Stimulated activated CD4-positive, alpha-beta T cell treated with anti-CD3 and anti-CD28 coated beads, TNF-alpha, amount 100 ng/mL, for 48 hours (primary cell): ENCODE data around the gene WIPF2.
A peak's percentile ranks its signal among the peaks of the same experiment; 100 is the strongest.

Experiments used
- DNase-seq, 3 donors: peaks; one replicate each; pipeline ENCODE4 v3.0.0-alpha.2; 2020; ENCODE audit warnings: low read depth in 3 of 3

The WIPF2 gene, protein sequence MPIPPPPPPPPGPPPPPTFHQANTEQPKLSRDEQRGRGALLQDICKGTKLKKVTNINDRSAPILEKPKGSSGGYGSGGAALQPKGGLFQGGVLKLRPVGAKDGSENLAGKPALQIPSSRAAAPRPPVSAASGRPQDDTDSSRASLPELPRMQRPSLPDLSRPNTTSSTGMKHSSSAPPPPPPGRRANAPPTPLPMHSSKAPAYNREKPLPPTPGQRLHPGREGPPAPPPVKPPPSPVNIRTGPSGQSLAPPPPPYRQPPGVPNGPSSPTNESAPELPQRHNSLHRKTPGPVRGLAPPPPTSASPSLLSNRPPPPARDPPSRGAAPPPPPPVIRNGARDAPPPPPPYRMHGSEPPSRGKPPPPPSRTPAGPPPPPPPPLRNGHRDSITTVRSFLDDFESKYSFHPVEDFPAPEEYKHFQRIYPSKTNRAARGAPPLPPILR

DNA sequence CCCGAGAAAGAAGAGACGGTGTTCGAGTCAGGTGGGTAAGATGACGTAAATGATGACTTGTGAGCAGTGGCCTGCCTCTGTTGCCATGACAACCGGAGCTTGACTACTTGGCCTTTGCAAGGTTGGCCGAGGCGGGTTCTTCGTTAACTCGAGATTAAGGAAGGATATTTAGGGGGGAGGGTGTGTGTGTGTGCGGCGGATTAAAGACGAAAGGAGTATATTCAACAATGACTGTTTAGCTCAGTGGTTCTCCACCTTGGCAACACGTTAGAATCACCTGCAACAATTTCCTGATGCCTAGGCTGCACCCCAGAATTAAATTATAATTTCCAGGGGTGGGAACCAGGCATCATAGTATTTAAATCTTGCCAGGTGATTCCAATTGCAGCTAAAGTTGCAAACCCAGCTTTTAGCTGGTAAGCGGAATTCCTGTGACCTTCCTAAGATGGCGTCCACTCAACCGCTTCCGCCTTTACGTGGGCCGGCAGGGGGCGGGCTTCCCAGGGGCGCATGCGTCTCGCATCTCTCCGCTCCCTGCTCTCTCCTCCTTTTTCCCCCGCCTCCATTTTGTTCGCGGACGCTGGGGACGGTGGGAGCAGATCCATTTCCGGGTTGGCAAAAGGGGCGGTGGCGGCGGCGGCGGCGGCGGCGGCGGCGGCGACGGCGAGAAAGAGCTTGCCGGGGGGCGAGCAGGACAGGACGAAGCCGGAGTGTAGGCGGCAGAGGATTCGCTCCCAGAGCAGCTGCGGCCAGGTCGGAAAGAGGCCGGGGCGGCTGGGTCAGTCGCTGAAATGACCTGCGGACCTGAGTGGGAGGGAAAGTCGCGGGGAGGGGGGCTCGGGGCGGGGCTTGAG lies at the start of gene WIPF2:
Gene WIPF2, plus strand, starts transcription at position 565 of the 854 bp plus-strand sequence. CDS start 37,156 bp downstream, outside the sequence.
- DNase-seq = peak; percentile 97 to 98 (median 97)

DNA sequence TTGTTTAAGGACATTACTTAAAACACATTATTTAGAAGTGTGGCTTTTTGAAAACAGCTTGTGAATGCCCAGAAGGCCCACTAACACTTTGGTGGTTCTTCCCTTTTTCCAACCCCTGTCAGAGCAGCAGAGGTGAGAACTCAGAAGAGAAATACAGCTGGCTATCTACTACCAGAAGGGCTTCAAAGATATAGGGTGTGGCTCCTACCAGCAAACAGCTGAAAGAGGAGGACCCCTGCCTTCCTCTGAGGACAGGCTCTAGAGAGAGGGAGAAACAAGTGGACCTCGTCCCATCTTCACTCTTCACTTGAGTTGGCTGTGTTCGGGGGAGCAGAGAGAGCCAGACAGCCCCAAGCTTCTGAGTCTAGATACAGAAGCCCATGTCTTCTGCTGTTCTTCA lies 48.8 kb upstream of the WIPF2 start:
- no peak for DNase-seq

DNA sequence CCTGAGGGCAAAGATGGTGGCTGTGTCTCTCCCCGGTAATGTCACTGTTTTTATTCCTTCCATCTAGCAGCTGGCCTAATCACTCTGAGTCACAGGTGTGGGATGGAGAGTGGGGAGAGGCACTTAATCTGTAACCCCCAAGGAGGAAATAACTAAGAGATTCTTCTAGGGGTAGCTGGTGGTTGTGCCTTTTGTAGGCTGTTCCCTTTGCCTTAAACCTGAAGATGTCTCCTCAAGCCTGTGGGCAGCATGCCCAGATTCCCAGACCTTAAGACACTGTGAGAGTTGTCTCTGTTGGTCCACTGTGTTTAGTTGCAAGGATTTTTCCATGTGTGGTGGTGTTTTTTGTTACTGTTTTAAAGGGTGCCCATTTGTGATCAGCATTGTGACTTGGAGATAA lies 47.4 kb upstream of the WIPF2 start:
- no peak for DNase-seq

DNA sequence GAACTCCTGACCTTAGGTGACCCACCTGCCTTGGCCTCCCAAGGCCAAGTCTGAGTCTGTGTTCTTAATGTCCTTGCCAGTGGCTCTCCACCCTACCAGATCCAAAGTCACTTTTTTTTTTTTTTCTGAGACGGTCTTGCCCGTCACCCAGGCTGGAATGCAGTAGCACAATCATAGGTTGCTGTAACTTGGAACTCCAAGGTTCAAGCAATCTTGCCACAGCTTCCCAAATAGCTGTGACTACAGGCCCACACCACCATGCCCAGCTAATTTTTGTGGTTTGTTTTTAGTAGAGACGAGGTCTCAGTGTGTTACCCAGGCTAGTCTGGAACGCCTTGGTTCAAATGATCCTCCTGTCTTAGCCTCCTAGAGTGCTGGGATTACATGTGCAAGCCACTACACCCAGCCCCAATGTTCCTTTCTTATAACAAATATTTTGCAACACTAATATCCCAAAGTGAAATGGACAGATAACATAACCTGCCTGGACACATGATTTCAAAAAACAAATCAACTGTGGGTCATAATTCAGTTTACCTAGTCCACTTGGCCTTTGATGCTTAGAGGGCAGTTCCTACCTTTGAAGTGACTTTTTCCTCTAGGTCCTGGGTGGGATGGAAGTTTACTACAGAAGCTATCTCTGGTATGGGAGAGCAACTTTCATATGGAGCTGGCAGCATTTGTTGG lies 45.9 kb upstream of the WIPF2 start:
- DNase-seq = no peak

DNA sequence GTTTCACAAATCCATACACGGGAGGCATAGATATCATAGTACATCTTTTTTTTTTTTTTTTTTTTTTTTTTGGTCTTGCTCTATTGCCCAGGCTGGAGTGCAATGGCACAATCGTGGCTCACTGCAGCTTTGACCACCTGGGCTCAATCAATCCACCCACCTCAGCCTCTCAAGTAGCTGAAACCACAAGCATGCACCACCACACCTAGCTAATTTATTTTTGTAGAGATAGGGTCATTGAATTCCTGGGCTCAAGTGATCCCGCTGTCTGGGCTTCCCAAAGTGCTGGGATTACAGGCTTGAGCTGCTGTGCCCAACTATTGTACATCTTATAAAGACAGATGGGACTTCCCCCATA lies 45.3 kb upstream of the WIPF2 start:
- DNase-seq = no peak

DNA sequence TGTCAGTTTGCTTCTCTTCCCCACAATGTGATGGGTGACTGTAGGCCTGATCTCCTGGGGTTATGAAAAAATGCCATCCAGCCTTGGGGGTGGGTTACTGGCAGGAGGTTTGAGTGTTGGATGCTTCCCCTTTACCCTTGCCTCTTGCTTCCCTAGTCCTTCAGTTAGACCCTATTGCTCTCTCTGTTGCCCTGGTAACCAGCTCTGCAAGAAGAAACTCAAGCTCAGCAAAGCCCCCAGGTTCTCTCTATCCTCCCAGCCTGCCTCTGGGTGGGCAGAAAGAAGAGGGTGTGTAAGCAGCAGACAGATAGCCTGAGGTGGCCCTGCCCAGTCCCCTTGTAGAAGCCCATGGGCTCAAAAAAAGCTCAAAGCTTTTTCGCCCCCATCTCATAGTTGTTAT lies 44.6 kb upstream of the WIPF2 start:
- DNase-seq = no peak

DNA sequence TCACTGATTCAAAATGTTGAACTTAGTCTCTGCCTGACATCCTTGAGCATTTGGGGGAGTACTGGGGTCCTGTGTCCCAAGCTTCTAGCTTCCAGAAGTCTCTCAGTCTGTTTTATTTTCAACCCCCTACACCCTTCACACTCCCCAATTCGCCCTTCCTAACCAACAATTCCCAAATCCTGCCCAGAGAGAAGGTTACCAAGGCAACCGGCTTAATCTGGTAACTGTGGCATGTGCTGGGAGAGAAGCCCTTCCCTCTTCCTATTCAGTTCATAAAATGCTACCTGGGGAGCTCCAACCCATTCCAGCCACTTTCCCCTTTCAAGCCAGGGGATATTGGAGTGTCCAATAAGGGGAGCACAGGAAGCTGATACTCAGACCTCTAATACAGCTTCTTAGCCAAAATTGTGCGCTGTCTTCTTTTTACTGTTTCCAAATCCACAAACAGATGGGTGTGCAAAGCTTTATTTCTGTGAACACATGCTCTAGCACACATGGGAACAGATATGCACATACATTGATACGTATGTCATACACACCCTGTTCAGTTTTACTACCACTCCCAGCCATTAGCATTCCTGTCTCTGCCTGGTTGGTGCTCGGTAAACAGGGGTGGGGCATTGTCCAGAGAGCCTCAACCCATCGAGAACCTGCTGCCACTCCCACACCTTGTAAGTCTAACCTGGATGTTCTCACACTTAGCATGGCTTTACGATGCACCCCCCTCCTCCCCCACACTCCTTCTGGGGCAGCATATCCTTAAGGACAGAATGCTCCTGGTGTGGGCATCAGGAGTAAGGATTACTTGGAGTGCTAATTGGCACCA lies 43.0 kb upstream of the WIPF2 start:
- no peak for DNase-seq

DNA sequence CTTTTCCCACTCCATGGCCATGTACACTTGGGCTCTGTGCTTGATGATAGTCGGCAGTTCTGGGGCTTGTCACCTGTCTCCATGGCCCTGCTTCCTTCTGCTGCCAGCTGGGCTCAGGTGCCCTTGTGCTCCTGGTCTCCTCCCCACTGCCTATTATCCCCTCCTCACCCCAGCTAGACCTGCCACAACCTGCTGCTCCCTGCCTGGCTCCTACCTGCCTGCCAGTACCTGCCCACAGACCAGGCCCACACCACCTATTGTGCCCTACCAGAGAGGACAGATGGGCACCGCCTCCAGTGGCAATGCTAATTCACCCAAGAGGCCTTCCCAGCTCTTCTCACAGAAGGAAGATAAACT lies 42.4 kb upstream of the WIPF2 start:
- DNase-seq = no peak

DNA sequence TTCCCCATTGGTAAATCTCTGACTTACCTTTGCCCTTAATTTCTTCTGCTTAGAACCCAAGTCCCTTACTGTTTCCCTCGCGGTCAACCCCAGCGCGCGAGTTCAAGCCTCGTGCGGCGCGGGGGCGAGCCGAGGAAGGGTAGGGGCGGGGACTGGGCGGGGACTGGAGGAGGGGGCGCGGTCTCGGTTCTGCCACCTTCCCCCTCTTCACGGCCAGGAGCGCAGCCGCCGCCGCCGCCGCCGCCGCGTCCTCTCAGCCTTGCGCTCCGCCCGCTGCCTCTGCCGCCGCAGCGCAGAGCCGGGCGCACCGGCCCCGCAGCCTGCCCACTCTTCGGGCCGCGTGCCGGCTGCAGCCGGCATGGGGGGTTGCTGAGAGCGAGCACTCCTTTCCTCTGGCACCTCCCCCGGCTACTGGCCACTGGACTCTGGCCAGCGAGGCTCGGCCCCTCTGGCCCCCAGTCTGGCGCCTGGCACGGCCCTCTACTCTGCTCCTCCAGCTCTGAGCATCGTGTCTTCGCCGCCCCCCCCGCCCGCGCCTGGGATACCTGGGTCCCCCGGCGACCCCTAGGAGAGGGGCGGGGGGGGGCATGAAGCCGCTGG lies 41.7 kb upstream of the WIPF2 start, which contains the start of gene RAPGEFL1:
Gene RAPGEFL1, plus strand, starts transcription at position 196 of the 600 bp plus-strand sequence. Its CDS starts 392 bp downstream, at position 588.
- DNase-seq = peak; percentile 69 to 92 (median 79)

DNA sequence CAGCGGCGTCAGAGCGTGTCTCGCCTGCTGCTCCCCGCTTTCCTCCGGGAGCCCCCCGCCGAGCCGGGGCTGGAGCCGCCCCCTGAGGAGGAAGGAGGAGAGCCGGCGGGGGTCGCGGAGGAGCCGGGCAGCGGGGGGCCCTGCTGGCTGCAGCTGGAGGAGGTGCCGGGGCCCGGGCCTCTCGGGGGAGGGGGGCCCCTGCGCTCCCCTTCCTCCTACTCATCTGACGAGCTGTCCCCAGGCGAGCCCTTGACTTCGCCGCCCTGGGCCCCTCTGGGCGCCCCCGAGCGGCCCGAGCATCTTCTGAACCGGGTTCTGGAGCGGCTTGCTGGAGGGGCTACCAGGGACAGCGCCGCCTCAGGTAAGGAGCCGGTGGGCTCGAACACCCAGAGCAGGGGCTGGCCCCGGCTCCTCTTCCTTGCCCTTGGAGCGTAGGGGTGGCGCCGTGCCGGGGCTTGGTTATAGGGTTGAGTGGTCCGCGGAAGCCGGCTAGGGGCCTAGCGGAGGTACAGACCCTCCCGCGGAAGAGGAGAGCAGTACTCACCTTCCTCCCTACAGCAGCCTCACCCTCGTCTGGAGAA lies 41.0 kb upstream of the WIPF2 start:
- DNase-seq = no peak

DNA sequence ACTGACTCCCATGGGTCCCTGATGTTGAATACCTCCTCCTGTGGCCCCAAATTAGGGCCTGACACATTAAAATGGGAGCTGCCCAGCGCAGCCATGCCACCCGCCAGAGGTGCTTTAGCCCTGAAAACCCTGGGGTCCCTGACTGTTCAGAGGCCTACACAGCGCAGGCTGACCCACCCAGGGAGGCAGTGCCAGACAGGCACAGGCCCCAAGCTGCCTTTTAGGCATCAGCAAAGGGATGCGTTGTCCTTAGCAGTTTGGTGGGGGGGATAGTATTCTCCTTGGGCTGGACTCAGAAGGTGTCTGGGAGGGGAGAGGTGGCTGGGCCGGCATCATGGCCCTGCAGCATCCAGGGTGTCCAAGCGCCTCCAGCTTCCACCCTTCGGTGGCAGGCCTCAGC lies 40.4 kb upstream of the WIPF2 start:
- no peak for DNase-seq

DNA sequence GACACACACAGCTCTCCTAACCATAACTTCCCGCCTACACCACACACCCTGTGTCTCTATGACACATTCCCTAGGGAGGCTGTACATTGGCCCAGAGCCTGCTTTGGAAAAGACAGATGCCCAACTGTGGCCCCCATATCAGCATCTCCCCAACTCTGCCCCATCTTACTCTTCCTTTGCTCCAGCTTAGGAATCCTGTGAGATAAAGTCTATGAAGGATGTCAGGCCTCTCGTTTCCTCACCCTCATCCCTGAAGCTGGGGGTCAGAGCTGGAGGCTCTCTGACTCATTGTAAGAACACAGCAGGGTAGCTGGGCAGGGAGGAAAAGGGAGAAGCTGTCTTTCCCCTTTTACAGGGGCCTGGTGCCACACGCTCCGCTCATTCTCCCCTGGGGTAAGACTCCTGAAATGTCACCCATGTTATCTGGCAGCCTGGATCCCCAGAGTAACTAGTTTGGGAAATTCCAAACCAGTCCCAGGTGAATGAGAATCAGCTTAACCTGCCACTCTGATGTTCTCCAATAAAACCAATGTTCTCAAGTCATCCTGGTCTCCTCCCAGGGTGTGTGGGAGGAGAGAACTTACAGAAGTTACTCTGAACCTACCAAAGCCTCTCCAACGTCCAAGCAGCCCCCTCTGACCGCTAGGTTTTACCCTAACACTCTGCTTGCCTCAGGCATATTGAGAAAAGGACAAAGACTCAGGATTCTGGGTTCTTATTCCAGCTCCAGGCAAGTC lies 39.0 kb upstream of the WIPF2 start:
- no peak for DNase-seq

DNA sequence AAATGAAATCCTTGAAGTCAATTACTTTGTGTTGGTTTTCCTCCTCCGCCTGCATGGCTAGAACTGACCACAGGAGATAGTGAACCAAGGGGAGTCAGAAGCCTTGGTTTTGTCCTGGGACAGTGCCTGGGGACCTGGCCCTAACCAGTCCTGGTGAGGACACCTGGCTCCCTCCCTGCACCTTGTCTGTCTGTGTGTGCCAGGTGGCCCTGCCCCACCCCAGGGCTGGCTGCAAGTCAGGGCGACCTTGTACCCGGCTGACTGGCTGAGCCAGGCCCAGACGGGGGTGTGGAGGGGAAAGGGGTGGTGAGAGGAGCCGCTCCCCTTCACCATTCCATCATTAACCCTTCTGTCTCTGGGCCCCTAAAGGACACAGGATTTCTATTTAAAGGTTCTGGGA lies 38.4 kb upstream of the WIPF2 start:
- no peak for DNase-seq

DNA sequence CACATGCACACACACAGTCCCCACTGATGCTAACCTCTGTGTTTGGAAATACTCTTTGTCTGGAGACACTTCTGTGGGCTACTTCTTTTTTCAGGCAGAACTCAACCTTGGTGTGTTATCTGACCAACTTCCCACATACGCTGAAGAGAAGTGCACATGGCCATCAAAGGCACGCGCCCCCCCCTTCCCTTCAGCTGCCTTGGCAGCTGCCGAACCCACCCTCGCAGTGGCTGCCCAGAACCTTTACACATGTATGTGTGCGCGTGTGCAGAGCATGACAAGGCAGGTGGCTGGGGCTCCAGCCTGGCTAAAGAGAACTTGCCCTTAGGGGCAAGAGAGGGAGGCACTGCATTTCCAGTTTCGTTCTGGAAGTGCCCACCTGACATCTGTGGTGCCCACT lies 37.9 kb upstream of the WIPF2 start:
- no peak for DNase-seq

DNA sequence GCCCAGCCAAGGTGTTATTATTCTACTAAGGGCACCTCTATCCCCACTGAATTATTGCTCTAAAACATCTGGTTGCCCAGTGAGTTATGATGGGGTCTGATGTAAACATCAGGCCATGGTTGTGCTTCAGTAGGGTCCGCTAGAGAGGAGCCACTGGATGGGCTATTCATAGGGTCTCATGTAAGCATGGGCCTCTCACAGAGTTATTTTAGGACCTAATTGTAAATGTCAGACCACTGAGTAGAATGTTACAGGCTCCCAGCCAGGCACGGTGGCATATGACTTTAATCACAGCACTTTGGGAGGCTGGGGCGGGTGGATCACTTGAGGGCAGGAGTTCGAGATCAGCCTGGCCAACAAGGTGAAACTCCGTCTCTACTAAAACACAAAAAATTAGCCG lies 36.5 kb upstream of the WIPF2 start:
- no peak for DNase-seq

DNA sequence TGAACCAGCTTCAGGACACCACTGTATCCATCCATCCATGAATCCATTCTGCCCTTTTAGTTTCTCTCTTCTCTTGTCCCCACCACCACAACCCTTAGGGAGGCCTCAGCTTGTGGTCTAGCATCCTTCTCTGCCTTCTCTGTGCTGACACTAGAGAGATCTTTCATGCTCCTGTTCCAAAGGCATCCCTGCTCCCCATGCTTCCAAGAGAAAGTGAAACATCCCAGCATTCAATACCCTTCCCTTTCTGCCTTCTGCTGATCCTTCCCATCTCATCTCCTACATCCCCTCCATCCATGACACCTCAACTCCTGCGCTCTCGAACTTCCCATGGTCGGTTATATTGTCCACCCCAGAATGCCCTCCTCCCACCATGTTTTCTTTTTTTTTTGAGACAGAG lies 31.9 kb upstream of the WIPF2 start:
- no peak for DNase-seq

DNA sequence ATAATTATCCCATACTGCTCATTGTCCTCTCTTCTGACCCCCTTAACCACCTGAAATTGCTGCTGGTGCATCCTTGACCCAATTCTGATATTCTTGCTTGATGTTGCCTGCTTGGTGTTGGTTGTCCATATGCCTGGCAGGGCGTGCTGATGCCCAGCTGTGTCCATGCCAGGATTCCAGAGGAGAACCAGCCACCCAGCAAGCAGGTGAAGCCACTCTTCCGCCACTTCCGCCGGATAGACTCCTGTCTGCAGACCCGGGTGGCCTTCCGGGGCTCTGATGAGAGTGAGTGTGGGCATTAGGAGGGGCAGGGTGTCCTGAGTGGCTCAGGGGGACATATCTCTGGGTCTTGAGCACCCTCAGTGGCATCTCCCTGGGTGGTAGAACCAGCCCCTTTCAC lies 30.4 kb upstream of the WIPF2 start:
- DNase-seq = no peak

DNA sequence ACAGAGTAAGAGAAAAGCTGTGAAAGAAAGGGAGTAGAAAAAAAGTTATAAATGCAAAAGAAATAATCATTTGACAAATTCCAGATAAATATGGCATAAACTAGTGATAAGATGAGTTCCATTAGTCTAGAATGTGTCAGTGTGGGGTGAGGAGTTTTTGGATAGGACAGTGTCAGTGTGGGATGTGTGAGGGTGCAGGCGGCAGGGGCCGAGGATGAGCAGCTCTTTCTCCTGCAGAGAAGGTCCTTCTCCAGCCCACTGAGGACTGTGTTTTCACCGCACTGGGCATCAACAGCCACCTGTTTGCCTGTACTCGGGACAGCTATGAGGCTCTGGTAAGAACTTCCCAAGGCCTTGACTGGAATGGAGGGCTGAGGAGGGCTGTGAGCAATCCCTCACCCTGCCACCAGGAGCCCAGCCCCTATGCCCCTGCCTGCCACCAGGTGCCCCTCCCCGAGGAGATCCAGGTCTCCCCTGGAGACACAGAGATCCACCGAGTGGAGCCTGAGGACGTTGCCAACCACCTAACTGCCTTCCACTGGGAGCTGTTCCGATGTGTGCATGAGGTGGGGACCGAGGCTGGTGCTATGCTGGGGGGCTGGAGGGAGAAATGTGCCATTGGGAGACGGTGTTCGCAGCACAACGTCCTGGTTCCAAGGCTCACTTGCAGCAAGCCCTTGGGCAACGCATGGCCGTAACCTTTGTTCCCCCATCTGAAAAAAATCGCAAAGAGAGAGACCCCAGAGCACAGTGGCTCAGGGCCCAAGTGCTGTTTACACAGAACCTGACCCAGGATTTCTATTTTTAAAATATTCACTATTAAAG lies 28.7 kb upstream of the WIPF2 start:
- peak in 1 of 3 donors; percentile 48 for DNase-seq
